Measurements from ENCODE around the gene MACO1. TPM values are rescaled to one million over a fixed set of nuclear protein-coding genes. Genes with fewer than 3 reads are reported as not detected.
"Not testable (repeated sequence)": the region's sequence is repeated elsewhere in the genome, so short reads cannot be mapped to it uniquely, and the experiment has no call there.

The MACO1 gene
- total RNA-seq, 2 donors from 2014 or later, result 14.0 to 14.5 TPM

DNA sequence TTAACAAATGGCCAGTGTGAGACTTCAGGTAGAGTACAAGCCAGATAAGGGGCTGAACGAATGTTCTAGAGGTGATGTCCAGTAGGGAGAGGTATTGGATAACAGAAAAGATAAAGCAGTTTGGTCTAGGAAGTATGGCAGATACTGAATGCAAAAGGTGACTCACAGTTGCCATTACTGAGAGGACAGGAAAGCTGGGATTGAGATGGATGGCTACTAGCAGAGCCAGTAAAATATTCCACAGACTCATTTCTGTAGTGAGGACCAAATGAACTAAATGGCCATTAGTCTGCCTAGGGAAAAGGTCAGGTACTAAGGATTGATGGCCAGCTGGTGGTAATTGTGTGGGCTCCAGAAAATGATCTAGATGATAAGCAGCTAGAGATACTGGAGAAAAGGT is 11.5 kb downstream of the MACO1 start:
- Histone ChIP-seq H3K4me1 (peaks cover 0 to 5% of the 10 kb centered on the region in 2 donors), H3K9me3 (no peaks in the 10 kb centered on the region), H3K27me3 (no peaks in the 10 kb centered on the region), H3K27ac (no peak overlapping the region), H3K4me3 (no peak overlapping the region), H3K36me3 (peaks cover 4% of the 10 kb centered on the region)
- TF ChIP-seq, protein P1, sequence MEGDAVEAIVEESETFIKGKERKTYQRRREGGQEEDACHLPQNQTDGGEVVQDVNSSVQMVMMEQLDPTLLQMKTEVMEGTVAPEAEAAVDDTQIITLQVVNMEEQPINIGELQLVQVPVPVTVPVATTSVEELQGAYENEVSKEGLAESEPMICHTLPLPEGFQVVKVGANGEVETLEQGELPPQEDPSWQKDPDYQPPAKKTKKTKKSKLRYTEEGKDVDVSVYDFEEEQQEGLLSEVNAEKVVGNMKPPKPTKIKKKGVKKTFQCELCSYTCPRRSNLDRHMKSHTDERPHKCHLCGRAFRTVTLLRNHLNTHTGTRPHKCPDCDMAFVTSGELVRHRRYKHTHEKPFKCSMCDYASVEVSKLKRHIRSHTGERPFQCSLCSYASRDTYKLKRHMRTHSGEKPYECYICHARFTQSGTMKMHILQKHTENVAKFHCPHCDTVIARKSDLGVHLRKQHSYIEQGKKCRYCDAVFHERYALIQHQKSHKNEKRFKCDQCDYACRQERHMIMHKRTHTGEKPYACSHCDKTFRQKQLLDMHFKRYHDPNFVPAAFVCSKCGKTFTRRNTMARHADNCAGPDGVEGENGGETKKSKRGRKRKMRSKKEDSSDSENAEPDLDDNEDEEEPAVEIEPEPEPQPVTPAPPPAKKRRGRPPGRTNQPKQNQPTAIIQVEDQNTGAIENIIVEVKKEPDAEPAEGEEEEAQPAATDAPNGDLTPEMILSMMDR (IDR thresholded peaks at IDR 0.05), result no peak
- DNase-seq (ENCODE audit: low spot score), result no peak

DNA sequence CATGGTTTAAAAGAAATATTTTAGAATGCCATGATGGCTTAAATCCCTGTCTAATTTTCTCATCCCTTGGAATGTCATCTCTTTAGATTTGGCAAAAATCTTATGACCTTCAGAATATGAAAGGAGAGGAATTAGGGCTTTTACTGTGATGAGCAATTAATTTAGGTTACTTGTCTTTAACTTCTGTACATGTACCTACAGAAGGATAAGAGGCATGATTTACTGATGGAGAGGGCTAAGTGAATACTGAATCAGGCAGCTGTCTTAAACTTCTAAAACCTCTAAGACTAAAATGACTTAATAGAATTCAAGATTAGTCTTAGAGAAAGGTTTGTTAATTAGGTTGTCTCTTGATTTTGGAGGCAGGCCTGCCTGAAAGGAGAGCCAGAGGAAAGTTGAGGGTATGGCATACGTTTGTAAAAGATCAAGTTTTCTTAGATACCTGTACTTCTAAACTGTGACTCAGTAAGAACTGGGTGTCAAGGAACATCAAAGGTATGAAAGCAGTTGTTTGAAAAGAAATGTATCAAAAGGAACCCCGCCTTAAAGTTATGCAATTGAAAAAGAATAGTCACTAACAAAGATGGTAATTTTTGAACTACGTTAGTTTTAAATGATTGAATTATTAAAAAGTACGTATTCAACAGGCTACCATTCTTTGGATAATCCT is 12.5 kb downstream of the MACO1 start:
- Histone ChIP-seq H3K4me3 (no peak overlapping the region), H3K4me1 (peaks cover 0 to 5% of the 10 kb centered on the region in 2 donors), H3K27me3 (no peaks in the 10 kb centered on the region), H3K27ac (no peak overlapping the region), H3K36me3 (peaks cover 14% of the 10 kb centered on the region), H3K9me3 (no peaks in the 10 kb centered on the region)
- TF ChIP-seq, protein P1 (IDR thresholded peaks at IDR 0.05), result no peak
- DNase-seq (ENCODE audit: low spot score), result no peak

DNA sequence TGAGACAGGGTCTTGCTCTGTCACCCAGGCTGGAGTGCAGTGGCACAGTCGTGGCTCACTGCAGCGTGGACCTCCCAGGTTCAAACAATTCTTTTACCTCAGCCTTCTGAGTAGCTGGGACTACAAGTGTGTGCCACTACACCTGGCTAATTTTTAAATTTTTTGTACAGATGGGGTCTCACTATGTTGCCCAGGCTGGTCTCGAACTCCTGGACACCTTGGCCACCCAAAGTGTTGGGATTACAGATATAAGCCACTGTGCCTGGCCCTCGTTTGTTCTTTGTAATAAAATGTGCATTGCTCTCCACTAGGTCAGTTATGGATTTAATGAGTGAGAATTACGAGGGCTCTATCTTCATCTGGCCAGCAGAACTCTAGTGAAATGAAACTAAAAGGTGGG is 13.9 kb downstream of the MACO1 start:
- not testable (repeated sequence) for H3K4me1 ChIP-seq; DNase-seq (ENCODE audit: low spot score); H3K9me3 ChIP-seq; H3K27me3 ChIP-seq; H3K27ac ChIP-seq; H3K4me3 ChIP-seq
- peaks cover 15% of the 10 kb centered on the region for H3K36me3 ChIP-seq

DNA sequence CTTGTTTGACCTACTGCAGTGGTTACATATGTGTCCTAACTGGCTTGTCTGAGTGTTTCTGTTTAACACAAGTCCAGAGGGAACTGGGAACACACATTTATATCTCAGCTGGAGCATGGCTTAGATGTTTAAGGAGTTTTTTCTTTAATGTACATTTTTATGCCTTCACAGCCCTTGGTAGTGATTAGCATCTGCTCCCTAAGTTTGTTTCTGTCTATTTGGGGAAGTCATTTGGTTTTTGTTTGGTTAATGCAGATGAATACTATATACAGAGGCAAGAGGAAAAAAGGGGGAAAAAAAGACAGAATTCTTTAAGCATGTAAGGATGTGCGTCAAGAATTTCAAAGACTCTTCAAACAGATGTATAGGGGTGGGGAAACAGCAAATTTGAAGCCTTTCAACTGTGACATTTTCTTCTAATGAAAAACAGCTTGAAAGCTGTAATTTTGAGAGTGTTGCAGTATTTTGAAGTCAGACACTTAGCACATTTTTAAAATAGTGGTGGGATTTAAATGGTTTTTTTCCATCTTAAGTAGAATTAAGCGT is 15.4 kb downstream of the MACO1 start:
- Histone ChIP-seq H3K36me3 (peaks cover 15% of the 10 kb centered on the region), H3K27ac (no peak overlapping the region), H3K4me1 (peaks cover 0 to 5% of the 10 kb centered on the region in 2 donors), H3K4me3 (no peak overlapping the region), H3K9me3 (no peaks in the 10 kb centered on the region), H3K27me3 (no peaks in the 10 kb centered on the region)
- TF ChIP-seq, protein P1 (IDR thresholded peaks at IDR 0.05), result no peak
- DNase-seq (ENCODE audit: low spot score), result no peak

DNA sequence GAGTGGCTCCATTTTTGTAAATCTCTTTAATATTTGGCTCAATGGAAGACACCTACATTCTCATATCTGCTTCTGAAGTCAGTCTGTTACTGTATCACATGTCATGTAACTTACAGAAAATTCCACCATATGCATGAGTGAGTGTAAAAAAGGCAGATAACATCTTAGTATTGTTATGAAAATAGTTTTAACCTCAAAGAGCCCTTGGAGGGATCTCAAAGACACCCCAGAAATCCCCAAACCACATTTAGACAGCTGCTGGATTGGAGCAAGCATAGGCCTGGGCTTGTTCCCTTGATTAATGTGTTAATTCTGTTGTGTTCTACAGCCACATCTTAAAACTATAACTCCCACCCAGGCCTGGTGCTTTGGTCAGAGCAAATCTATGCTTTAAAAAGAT is 16.9 kb downstream of the MACO1 start:
- TF ChIP-seq, protein P1 (IDR thresholded peaks at IDR 0.05), result no peak
- Histone ChIP-seq H3K4me1 (no peaks in the 10 kb centered on the region), H3K9me3 (no peaks in the 10 kb centered on the region), H3K27me3 (no peaks in the 10 kb centered on the region), H3K36me3 (peaks cover 15% of the 10 kb centered on the region), H3K4me3 (no peak overlapping the region), H3K27ac (no peak overlapping the region)
- DNase-seq (ENCODE audit: low spot score), result no peak

DNA sequence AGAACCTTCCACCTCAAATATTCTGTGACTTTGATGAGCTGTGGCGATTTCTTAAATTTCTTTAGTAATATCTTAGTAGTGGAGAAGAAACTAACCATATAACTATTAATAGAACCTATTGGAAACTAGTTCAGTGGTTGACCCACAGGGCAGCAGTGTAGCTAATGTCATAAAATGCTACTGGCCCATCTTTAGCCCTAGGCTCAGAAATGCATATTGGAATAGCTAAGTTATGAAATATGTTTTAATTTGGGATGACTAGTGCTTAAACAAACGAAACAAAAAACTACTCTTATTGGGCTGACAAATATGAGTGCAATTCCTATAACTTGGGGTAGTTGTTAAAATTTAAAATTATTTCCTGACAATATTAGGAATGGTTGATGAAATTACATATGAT is 20.2 kb downstream of the MACO1 start:
- TF ChIP-seq, protein P1 (IDR thresholded peaks at IDR 0.05), result no peak
- Histone ChIP-seq H3K27ac (no peak overlapping the region), H3K36me3 (peaks cover 20% of the 10 kb centered on the region), H3K27me3 (no peaks in the 10 kb centered on the region), H3K9me3 (no peaks in the 10 kb centered on the region), H3K4me1 (no peaks in the 10 kb centered on the region), H3K4me3 (no peak overlapping the region)
- no peak for DNase-seq (ENCODE audit: low spot score)

Data from right atrium auricular region (tissue), 2 donors.